Iris pigment epithelial cell (primary cell): ENCODE measurements around the gene IQGAP1.
A peak's percentile ranks its signal among the peaks of the same experiment; 100 is the strongest.
"Not testable (repeated sequence)": the region's sequence is repeated elsewhere in the genome, so short reads cannot be mapped to it uniquely, and the experiment has no call there.

Experiments
- DNase-seq: peaks from one replicate; pipeline ENCODE4 v3.0.0-alpha.2; 2011; ENCODE audit warnings: low read depth

The IQGAP1 gene

DNA sequence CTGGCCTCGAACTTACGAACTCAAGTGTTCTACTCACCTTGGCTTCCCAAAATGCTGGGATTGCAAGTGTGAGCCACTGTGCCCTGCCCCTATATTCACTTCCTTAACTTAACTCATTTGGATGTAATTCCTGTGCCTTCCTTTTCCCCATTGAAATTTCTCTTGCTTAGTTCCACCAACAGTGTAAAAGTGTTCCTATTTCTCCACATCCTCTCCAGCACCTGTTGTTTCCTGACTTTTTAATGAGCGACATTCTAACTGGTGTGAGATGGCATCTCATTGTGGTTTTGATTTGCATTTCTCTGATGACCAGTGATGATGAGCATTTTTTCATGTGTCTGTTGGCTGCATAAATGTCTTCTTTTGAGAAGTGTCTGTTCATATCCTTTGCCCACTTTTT lies 21.5 kb downstream of the IQGAP1 start:
- not testable (repeated sequence) for DNase-seq

GRCh38 chr15:90410316-90410715 lies 22.3 kb downstream of the IQGAP1 start:
- DNase-seq, result not testable (repeated sequence)

GRCh38 chr15:90411176-90411575 lies 23.1 kb downstream of the IQGAP1 start:
- DNase-seq, result no peak

- peak; percentile 75 for DNase-seq
Measured at GRCh38 chr15:90412356-90413194, 24.5 kb downstream of the IQGAP1 start.

DNA sequence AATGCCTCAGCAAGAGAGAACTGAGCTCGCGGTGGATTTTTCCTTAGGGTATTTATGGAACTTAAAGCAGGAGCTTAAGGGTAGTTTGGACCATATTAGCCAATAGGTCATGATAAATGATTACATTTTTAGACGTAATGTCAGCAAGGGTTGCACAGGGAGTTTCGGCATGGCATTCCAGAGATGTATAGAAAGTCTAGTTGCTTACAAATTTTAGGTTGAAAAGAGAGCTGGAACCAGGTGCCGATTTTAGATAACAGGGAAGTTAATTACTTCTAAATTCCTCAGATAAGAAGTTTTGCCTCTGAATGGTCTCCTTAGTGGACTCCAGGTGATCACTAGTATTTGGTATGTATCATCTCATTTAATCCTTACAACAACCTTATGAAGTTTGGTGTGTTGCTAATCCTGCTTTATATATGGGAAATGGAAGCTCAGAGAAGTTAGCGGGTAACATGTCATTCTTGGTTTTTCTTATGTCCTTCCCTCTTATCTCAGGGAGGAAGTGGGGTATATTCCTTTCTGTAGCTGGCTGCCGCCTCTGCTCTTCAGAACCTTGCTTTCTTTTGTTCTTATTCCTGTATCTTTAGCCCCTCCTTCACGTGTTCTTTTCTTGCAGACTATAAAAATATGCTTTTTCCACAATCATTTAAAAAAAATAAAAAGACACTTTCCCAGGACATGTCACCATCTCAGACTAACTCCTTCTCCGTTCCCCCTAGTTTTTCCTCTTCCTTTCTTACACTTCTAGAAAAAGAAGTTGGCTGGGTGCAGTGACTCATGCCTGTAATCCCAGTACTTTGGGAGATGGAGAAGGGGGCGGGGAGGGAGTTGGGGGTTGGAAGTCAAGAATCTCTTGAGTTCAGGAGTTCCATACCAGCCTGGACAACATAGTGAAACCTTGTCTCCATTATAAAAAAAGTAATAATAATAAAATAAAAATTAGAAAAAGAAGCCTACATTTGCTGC lies 25.7 kb downstream of the IQGAP1 start:
- DNase-seq, result peak; percentile 71

DNA sequence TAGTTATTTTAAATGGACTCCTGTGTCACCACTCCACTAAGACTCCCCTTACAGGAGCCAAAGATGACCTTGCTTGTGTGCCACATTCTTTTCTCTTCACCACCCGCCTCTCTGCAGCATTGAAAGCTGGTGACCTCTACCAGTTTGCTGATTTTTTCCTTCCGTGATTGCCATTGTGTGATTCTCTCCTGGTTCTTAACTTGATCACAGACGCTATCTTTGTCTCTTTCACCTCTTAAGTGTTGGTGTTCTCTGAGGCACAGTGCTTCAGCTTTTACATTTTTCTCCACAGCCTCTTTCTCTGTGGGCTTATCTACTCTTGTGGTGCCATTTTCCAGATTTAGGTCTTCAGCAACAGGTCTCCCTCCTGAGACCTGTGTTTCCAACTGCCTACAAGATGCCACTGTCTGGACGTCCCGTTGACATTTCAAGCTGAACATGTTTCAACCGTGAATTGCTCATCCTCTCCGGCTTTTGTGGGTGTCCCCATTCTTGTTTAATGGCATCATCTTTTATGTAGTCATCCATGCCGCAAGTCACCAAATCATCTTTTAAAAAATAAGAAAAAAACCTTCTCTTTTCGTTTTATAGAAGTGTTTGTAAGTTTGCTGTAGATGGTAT lies 26.5 kb downstream of the IQGAP1 start:
- DNase-seq, result peak; percentile 94

DNA sequence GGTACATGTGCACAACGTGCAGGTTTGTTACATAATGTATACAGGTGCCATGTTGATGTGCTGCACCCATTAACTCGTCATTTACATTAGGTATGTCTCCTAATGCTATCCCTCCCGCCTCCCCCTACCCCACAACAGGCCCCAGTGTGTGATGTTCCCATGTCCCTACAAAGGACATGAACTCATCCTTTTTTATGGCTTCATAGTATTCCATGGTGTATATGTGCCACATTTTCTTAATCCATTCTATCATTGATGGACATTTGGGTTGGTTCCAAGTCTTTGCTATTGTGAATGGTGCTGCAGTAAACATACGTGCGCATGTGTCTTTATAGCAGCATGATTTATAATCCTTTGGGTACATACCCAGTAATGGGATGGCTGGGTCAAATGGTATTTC lies 28.0 kb downstream of the IQGAP1 start:
- DNase-seq, result not testable (repeated sequence)

DNA sequence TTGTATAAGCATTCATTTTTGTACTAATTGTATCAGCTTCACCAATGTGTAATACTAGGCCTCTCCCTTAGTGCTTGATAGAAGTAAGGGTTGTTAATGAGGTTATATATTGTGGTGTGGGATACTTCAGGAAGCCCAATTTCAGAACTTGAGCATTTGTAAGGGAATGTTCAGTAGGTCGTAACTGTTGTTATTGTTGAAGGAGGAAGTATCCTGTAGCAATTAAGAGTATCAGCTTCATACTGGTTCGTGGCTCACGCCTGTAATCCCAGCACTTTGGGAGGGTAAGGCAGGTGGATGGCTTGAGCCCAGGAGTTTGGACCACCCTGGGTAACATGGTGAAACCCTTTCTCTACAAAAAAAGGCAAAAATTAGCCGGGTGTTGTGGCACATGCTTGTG lies 30.6 kb downstream of the IQGAP1 start:
- DNase-seq, result no peak

DNA sequence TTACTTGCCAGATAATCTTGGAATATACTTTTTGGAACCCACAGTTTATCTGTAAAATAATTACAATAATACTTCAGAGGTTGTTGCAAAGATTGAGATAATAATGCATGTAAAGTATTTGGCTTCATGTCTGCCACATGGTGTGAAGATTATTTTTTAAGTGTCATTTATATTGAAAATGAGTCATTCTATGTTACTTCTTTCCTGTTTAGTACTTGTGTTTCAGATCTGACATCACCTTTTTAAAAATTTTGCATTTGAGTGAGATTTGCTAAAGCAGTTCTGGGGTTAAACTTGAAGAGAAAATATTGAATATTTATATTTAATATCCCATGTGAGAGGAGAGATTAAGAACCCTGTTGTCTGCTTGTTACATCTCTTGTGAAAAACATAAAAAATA lies 31.2 kb downstream of the IQGAP1 start:
- no peak for DNase-seq

- DNase-seq, result peak; percentile 92
Measured at GRCh38 chr15:90419738-90420406, 31.8 kb downstream of the IQGAP1 start.

DNA sequence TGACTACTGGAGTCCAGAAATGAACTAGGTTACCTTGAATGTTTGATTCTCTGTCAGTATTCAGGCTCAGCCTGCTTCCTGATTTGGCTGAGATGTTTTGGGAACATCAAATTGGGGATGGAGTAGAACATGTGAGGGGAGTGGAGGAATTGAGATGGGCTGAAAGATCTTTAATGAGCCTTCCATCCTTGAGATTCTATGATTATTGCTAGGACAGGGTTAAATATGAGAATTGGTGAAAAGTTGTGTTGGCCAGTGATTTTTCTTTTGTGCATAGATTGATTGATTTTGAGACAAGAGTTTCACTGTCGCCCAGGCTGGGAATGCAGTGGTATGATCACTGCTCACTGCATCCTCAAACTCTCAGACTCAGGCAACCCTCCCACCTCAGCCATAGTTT lies 32.4 kb downstream of the IQGAP1 start:
- DNase-seq, result no peak

DNA sequence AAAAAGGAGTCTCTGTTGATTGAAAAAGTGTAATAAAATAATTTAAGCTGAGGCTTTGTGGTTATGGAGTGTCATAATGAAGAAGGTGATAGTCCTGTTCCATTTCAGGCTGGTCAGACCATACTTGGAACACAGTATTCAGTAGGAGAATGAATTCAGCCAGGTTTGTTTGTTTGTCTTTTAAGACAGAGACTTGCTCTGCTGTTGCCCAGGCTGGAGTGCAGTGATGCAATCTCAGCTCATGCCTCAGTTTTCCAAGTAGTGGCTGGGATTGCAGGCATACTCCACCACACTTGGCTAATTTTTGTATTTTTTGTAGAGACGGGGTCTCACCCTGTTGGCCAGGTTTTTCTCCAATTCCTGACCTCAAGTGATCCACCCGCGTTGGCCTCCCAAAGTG lies 33.5 kb downstream of the IQGAP1 start:
- DNase-seq, result peak; percentile 46

GRCh38 chr15:90422043-90422442 lies 34.0 kb downstream of the IQGAP1 start:
- DNase-seq, result no peak

- no peak for DNase-seq
Measured at GRCh38 chr15:90422936-90423335, 34.9 kb downstream of the IQGAP1 start.

DNA sequence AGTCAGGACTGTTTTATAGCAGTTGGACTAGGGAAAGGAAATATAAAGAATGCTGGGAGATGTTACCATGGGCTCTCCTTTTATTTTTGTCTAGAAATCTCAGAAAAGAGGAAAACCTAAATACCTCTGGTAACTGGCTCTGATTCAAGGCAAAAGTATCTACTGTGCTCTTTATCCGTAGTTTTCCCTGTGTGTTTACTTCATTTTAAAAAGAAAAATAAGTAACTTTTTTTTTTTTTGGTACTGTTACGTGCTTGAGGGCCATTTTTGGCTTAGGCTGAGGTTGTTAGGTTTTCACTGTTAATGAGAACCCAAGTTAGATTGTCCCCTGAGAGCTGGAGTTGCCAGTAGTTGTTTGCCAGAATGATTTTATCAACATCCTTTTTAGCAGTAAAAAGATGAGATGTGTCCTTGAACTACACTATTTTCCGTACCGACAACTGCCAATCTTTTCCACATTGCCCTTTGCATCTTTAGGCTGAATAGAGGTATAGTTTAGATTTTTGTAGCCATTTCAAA lies 35.8 kb downstream of the IQGAP1 start:
- DNase-seq, result no peak

DNA sequence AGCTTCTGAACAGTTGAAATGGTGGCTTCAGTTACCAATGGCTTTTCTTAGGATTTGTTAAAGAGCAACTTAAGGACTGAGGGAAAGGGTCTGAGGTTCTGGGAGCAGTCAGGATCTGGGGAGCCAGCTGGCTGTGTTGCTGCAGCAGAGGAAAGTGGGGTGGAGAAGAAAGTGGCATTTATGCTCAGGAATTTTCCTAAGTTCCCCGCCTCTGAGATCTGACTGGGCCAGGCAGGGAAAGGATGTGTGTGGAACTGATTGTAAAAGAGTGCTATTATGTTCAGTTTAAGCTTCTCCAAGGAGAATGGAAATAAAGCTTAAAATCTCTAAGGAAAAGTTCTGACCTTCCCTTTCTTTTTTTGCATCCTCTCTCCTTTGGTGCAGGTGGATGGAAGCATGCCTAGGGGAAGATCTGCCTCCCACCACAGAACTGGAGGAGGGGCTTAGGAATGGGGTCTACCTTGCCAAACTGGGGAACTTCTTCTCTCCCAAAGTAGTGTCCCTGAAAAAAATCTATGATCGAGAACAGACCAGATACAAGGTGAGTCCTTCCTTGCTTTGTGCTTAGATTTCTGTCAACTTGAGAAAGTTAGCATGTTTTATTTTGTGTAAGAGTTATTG lies 37.8 kb downstream of the IQGAP1 start:
- no peak for DNase-seq

DNA sequence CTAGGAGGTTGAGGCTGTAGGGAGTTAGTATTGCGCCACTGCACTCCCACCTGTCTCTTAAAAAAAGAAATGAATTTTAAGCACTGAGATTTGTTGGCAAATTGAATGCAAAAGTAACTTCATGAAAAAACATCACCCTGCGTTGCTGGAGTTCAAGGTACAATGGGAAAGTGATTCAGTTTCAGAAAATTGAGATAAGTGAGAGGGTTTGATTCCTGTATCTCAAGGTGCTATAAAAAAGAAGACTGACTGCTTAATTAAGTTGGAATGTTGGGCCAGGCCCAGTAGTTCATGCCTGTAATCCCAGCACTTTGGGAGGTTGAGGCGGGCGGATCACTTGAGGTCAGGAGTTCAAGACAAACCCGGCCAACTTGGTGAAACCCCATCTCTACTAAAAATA lies 39.1 kb downstream of the IQGAP1 start:
- DNase-seq, result no peak

- DNase-seq, result no peak
Measured at GRCh38 chr15:90432253-90432652, 44.2 kb downstream of the IQGAP1 start.

GRCh38 chr15:90435652-90436337 lies 47.8 kb downstream of the IQGAP1 start:
- DNase-seq, result no peak

- DNase-seq, result no peak
Measured at GRCh38 chr15:90436952-90437351, 48.9 kb downstream of the IQGAP1 start.

- DNase-seq, result no peak
Measured at GRCh38 chr15:90437516-90437915, 49.5 kb downstream of the IQGAP1 start.
